GM12878 (cell line): ENCODE results near the gene RPL12. TPM values are rescaled to one million over a fixed set of nuclear protein-coding genes. Genes with fewer than 3 reads are reported as not detected.

ENCODE experiments used
- E2F4 ChIP-seq: IDR thresholded peaks from 2 replicates; pipeline ENCODE4 v1.6.1; 2012; ENCODE audit warnings: low read depth, low read length, improper control_type of control experiment
- JUND ChIP-seq: IDR thresholded peaks from 2 replicates; pipeline ENCODE4 v1.6.1; 2012; ENCODE audit warnings: low read depth, mild to moderate bottlenecking, low read length, improper control_type of control experiment, moderate library complexity
- KLF5 ChIP-seq: fragments of 450-650 bp; IDR thresholded peaks from 2 replicates; pipeline ENCODE4 v1.6.1; 2014; ENCODE audit warnings: mild to moderate bottlenecking; ENCODE audit not compliant: partially characterized antibody
- MEF2A ChIP-seq: IDR thresholded peaks from 2 replicates; pipeline ENCODE4 v1.6.1; 2011; ENCODE audit warnings: low read depth, mild to moderate bottlenecking, low read length, moderate library complexity; ENCODE audit not compliant: insufficient read depth
- MYC ChIP-seq: IDR thresholded peaks from 2 replicates; pipeline ENCODE4 v1.6.1; 2011; ENCODE audit warnings: mild to moderate bottlenecking, low read length, moderate library complexity, inconsistent platforms; ENCODE audit not compliant: insufficient read depth, insufficient replicate concordance, insufficient read length, severe bottlenecking
- RELA ChIP-seq: fragments of 450-650 bp; IDR thresholded peaks from 2 replicates; pipeline ENCODE4 v1.8.0; 2014; ENCODE audit warnings: borderline replicate concordance; ENCODE audit not compliant: partially characterized antibody
- SKIL ChIP-seq: fragments of 450-650 bp; IDR thresholded peaks from 2 replicates; pipeline ENCODE4 v1.6.1; 2017; ENCODE audit warnings: mild to moderate bottlenecking, low read depth, inconsistent platforms; ENCODE audit not compliant: poor library complexity, severe bottlenecking
- SMC3 ChIP-seq: IDR thresholded peaks from 2 replicates; pipeline ENCODE4 v1.6.1; 2011; ENCODE audit warnings: low read length, improper control_type of control experiment, borderline replicate concordance
- STAT3 ChIP-seq: IDR thresholded peaks from 2 replicates; pipeline ENCODE4 v1.6.1; 2011; ENCODE audit warnings: low read depth, low read length, improper control_type of control experiment
- TCF12 ChIP-seq: IDR thresholded peaks from 2 replicates; pipeline ENCODE4 v1.6.1; 2011; ENCODE audit warnings: low read depth, mild to moderate bottlenecking, low read length
- USF2 ChIP-seq: IDR thresholded peaks from 2 replicates; pipeline ENCODE4 v1.6.1; 2011; ENCODE audit warnings: low read depth, low read length, improper control_type of control experiment, borderline replicate concordance
- ZBTB33 ChIP-seq: fragments of 450-650 bp; IDR thresholded peaks from 2 replicates; pipeline ENCODE4 v1.6.1; 2017; ENCODE audit warnings: mild to moderate bottlenecking
- ZNF24 ChIP-seq: fragments of 450-650 bp; IDR thresholded peaks from 2 replicates; pipeline ENCODE4 v1.6.1; 2017; ENCODE audit warnings: antibody characterized with exemption, mild to moderate bottlenecking
- ZNF592 ChIP-seq: fragments of 450-650 bp; IDR thresholded peaks from 2 replicates; pipeline ENCODE4 v1.6.1; 2017; ENCODE audit warnings: mild to moderate bottlenecking, moderate library complexity
- ZNF622 ChIP-seq: fragments of 450-650 bp; IDR thresholded peaks from 2 replicates; pipeline ENCODE4 v1.6.1; 2017; ENCODE audit warnings: mild to moderate bottlenecking, inconsistent platforms
- polyA plus RNA-seq, 11 experiments: library from polyadenylated mRNA; depleted of rRNA in 4 of 11; unstranded in 6 of 11; stranded (reverse) in 5 of 11; fragments of >200 nt; fragmentation: Nextera tagmentation in 4 of 11; fragmentation: Illumina TruSeq in 1 of 11; extraction: Ambion mirVana in 4 of 11; extraction: Trizol in 1 of 11; gene quantifications; 1 replicate in 1 of 11; 2 replicates in 10 of 11; pipeline versions ENCODE4 v1.2.1 to v1.2.3, GENCODE V29; 2011 to 2016; ENCODE audit warnings: inconsistent platforms in 2 of 11, missing spikeins in 2 of 11, low read depth in 1 of 11
- total RNA-seq, 4 experiments: library from RNA; depleted of rRNA in 3 of 4; stranded (reverse); fragments of >200 nt in 3 of 4; fragmentation: Illumina TruSeq in 1 of 4; extraction: Trizol in 1 of 4; gene quantifications; 2 replicates each; pipeline versions ENCODE4 v1.2.1 to v1.2.3, GENCODE V29; 2013 to 2021
- TF ChIP-seq, protein P1 (sequence below): fragments of 450-650 bp; conservative IDR thresholded peaks from 2 replicates; pipeline ENCODE4 v1.6.1; 2017; ENCODE audit warnings: mild to moderate bottlenecking, moderate library complexity

RPL12 gene
- total and polyA plus RNA-seq, 10 of the 15 experiments (the other 5 are each of a cell fraction or from before 2014, with no cell fraction given), result 961 to 5,544 (median 2,858) TPM

DNA sequence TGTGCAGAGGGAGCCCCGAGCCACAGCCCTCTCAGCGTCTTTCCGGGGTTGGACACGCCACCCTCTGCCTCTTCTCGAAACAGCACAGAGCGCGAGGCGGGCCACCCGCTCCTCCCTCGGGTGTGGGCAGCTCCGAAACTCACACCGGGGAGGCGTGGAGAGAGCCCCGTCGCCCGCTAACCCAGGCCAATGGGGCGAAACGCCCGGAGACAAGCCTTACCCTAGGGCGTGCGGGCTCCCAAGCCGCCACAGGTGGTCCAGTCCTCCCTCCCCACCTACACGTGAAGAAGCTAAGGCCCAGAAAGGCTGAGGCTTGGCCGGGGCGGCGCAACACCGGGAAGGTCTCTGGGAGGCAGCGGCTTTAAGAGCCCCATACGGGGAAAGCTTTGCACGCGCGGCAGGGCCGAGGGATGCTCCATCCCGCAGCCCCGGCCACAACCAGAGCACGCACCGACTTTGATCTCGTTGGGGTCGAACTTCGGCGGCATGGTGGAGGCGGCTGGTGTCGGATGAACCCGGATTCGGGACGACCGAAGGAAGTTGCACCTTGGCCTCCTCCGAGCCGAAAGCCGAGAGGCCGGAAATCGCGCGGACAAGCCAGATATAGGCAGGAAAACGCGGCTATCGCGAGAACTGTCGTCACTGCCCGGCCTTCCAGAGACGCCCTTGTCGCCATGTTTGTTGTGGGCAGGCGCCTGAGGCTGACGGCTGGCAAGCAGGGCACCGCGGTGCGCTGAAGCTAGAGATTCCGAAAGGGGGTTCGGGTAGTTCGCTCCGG, at the start of gene RPL12, which contains the start of gene LRSAM1 (continued):
- TF ChIP-seq, protein P1, sequence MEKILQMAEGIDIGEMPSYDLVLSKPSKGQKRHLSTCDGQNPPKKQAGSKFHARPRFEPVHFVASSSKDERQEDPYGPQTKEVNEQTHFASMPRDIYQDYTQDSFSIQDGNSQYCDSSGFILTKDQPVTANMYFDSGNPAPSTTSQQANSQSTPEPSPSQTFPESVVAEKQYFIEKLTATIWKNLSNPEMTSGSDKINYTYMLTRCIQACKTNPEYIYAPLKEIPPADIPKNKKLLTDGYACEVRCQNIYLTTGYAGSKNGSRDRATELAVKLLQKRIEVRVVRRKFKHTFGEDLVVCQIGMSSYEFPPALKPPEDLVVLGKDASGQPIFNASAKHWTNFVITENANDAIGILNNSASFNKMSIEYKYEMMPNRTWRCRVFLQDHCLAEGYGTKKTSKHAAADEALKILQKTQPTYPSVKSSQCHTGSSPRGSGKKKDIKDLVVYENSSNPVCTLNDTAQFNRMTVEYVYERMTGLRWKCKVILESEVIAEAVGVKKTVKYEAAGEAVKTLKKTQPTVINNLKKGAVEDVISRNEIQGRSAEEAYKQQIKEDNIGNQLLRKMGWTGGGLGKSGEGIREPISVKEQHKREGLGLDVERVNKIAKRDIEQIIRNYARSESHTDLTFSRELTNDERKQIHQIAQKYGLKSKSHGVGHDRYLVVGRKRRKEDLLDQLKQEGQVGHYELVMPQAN, result peak; percentile 95
- TF ChIP-seq ZNF592 (no peak), RELA (peak; percentile 77), STAT3 (no peak), JUND (no peak), TCF12 (peak; percentile 94), SKIL (no peak), KLF5 (peak; percentile 89), E2F4 (no peak), ZNF622 (no peak), MEF2A (no peak), ZBTB33 (0 out of 2 replicates have a peak, but pooled peaks have one; percentile 55), USF2 (no peak), SMC3 (no peak), ZNF24 (no peak), MYC (peak; percentile 85)
